Esophagus muscularis mucosa (tissue), 4 donors: ENCODE measurements around the gene ARHGAP21. TPM values are rescaled to one million over a fixed set of nuclear protein-coding genes. Genes with fewer than 3 reads are reported as not detected.
A peak's percentile ranks its signal among the peaks of the same experiment; 100 is the strongest.

Experiments
- DNase-seq: peaks from one replicate; pipeline ENCODE4 v3.0.0-alpha.2; 2017; ENCODE audit errors: extremely low spot score
- H3K27ac ChIP-seq, 4 donors: fragments of 200-600 bp; sonication (generic); replicated peaks in 1 of 4; 1 replicate in 3 of 4; 2 replicates in 1 of 4; pipeline ENCODE4 v1.5.1; 2016 to 2019; ENCODE audit warnings: mild to moderate bottlenecking in 1 of 4
- H3K27me3 ChIP-seq, 4 donors: fragments of 200-600 bp; sonication (generic); one replicate each; pipeline versions ENCODE4 v1.5.1 to v1.6.0; 2016 to 2019
- H3K36me3 ChIP-seq, 4 donors: fragments of 200-600 bp; sonication (generic); one replicate each; pipeline ENCODE4 v1.5.1; 2016 to 2019
- H3K4me1 ChIP-seq, 4 donors: fragments of 200-600 bp; sonication (generic); one replicate each; pipeline ENCODE4 v1.5.1; 2016 to 2019
- H3K4me3 ChIP-seq, 4 donors: fragments of 200-600 bp; sonication (generic); 1 replicate in 2 of 4; 2 replicates in 2 of 4; pipeline ENCODE4 v1.5.1; 2016 to 2019; ENCODE audit warnings: mild to moderate bottlenecking in 4 of 4, moderate library complexity in 1 of 4
- H3K9me3 ChIP-seq, 4 donors: fragments of 200-600 bp; sonication (generic); 1 replicate in 3 of 4; 2 replicates in 1 of 4; pipeline ENCODE4 v1.5.1; 2016 to 2019
- EP300 ChIP-seq: sonication (generic); formaldehyde crosslinking; IDR thresholded peaks from one replicate; pipeline ENCODE4 v1.6.1; 2017; ENCODE audit warnings: antibody characterized with exemption
- POLR2A ChIP-seq: fragments of 450-650 bp; IDR thresholded peaks from one replicate; pipeline ENCODE4 v1.6.1; 2017; ENCODE audit warnings: antibody characterized with exemption, moderate library complexity, mild to moderate bottlenecking, low read depth
- POLR2AphosphoS5 ChIP-seq, 2 donors: sonication (generic); formaldehyde crosslinking; IDR thresholded peaks; one replicate each; pipeline ENCODE4 v1.6.1; 2017; ENCODE audit warnings: antibody characterized with exemption in 2 of 2
- WGBS: methylation state at CpG from one replicate; pipeline ENCODE4 v1.1.5; 2018; 5-methylcytosine and 5-hydroxymethylcytosine counted together
- intact Hi-C: fragments of 100-400 bp; cut with DNase I; formaldehyde crosslinking; loops from one replicate; pipeline ENCODE4 v1.15.1; 2023
- total RNA-seq, 4 donors: library from RNA; depleted of rRNA; stranded (reverse); fragments of >200 nt; gene quantifications; one replicate each; pipeline versions ENCODE4 v1.1.0 to v1.2.1, GENCODE V29; 2016
- TF ChIP-seq, protein P1 (sequence below), 3 experiments: fragments of 200-600 bp in 2 of 3; fragments of 450-650 bp in 1 of 3; sonication (generic) in 2 of 3; IDR thresholded peaks; one replicate each; pipeline ENCODE4 v1.5.1; 2017 to 2019; ENCODE audit warnings: antibody characterized with exemption in 3 of 3, mild to moderate bottlenecking in 2 of 3, moderate library complexity in 1 of 3

Gene ARHGAP21
- total RNA-seq, 4 donors from 2014 or later: 52.7 to 65.7 (median 61.1) TPM

DNA sequence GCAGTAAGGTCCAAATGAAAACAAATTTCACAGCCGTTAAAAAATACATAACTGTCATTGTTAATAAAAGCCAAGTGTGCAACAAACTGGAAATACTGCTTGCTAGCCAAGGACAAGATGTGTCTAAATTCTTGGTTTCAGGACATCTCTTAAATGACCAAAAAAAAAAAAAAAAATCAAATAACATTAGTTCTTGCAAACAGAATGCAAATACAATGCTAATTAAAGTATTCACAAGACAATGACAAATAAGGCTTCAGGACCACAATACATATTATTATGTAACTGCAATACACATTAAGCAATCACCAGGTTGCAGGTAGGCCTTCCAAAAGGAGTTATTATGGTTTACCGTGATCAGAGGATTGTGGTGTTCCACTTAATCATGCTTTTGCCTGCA is 3.6 kb downstream of the ARHGAP21 start:
- WGBS: 28% methylated on average over 2 of the region's 2 CpGs
- Histone ChIP-seq H3K4me1 (peaks cover 53 to 72% (median 68%) of the 10 kb centered on the region in 4 donors), H3K9me3 (no peaks in the 10 kb centered on the region), H3K4me3 (peak overlapping the region; percentile 64 to 91 (median 86)), H3K27ac (no peak overlapping the region), H3K27me3 (no peaks in the 10 kb centered on the region), H3K36me3 (peaks cover 0 to 6% (median 0%) of the 10 kb centered on the region in 4 donors)
- peak; percentile 5 for DNase-seq
- intact Hi-C loops: loop anchor here (5.0 kb wide), 4 partner anchors 78 to 362 kb away; partner anchors contain the start of genes ENKUR, PRTFDC1 and THNSL1
- TF ChIP-seq POLR2A: no peak
- TF ChIP-seq, protein P1, sequence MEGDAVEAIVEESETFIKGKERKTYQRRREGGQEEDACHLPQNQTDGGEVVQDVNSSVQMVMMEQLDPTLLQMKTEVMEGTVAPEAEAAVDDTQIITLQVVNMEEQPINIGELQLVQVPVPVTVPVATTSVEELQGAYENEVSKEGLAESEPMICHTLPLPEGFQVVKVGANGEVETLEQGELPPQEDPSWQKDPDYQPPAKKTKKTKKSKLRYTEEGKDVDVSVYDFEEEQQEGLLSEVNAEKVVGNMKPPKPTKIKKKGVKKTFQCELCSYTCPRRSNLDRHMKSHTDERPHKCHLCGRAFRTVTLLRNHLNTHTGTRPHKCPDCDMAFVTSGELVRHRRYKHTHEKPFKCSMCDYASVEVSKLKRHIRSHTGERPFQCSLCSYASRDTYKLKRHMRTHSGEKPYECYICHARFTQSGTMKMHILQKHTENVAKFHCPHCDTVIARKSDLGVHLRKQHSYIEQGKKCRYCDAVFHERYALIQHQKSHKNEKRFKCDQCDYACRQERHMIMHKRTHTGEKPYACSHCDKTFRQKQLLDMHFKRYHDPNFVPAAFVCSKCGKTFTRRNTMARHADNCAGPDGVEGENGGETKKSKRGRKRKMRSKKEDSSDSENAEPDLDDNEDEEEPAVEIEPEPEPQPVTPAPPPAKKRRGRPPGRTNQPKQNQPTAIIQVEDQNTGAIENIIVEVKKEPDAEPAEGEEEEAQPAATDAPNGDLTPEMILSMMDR (IDR thresholded peaks at IDR 0.05): no peak

- Histone ChIP-seq H3K4me1 (peaks cover 62 to 79% (median 76%) of the 10 kb centered on the region in 4 donors), H3K4me3 (no peak overlapping the region), H3K9me3 (no peaks in the 10 kb centered on the region), H3K27me3 (no peaks in the 10 kb centered on the region), H3K27ac (no peak overlapping the region), H3K36me3 (peaks cover 0 to 6% (median 0%) of the 10 kb centered on the region in 4 donors)
- DNase-seq: peak; percentile 79
- intact Hi-C loops: no loop called here
- TF ChIP-seq POLR2A (no peak), POLR2AphosphoS5 (IDR thresholded peaks at IDR 0.05) (no peak)
- TF ChIP-seq, protein P1 (IDR thresholded peaks at IDR 0.05): no peak
- WGBS: 82% methylated on average over 10 of the region's 10 CpGs
Observed at GRCh38 chr10:24718031-24718855, 5.4 kb downstream of the ARHGAP21 start.

- peaks cover 63 to 89% (median 81%) of the 10 kb centered on the region in 4 donors for H3K4me1 ChIP-seq
- TF ChIP-seq POLR2A: no peak
- TF ChIP-seq, protein P1 (IDR thresholded peaks at IDR 0.05): no peak
- TF ChIP-seq POLR2AphosphoS5 (IDR thresholded peaks at IDR 0.05): no peak
- TF ChIP-seq EP300: no peak
Observed at GRCh38 chr10:24716295-24716694, 7.4 kb downstream of the ARHGAP21 start.

DNA sequence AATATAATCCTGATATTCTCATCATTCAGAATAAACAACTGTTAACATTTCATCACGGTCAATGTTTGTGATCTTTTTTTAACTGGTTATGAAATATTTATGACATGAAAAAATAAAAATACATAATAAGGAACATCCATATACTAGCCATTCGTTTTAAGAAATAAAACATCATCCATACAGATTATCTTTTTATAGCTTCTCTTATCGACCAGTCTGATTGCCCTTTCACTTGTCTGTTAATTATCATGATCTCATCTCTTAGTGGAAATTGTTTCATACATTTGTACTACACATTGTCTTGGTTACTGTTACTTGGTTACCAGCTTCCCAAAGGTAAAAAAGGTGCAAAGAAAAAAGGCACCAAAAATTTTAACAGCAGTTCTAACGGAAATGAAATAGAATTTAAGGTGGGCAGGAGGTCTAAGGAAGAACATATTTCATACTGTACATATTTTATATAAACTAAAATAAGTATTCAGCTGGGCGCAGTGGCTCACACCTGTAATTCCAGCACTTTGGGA is 8.4 kb downstream of the ARHGAP21 start:
- TF ChIP-seq POLR2AphosphoS5 (IDR thresholded peaks at IDR 0.05): no peak
- TF ChIP-seq EP300: no peak
- no peak for TF ChIP-seq POLR2A
- TF ChIP-seq, protein P1 (IDR thresholded peaks at IDR 0.05): no peak
- H3K27me3 ChIP-seq: no peaks in the 10 kb centered on the region
- intact Hi-C loops: no loop called here
- 66% methylated on average over 5 of the region's 5 CpGs for WGBS
- peaks cover 55 to 89% (median 78%) of the 10 kb centered on the region in 4 donors for H3K4me1 ChIP-seq
- no peak overlapping the region for H3K27ac ChIP-seq
- H3K9me3 ChIP-seq: no peaks in the 10 kb centered on the region
- DNase-seq: no peak
- H3K4me3 ChIP-seq: no peak overlapping the region
- H3K36me3 ChIP-seq: no peaks in the 10 kb centered on the region

More at GRCh38 chr10:24716295-24716694, 7.4 kb downstream of the ARHGAP21 start:
- Histone ChIP-seq H3K27ac (no peak overlapping the region), H3K36me3 (peaks cover 0 to under 1% (median 0%) of the 10 kb centered on the region in 4 donors), H3K9me3 (no peaks in the 10 kb centered on the region), H3K4me3 (no peak overlapping the region), H3K27me3 (no peaks in the 10 kb centered on the region)
- WGBS: 46% methylated on average over 5 of the region's 5 CpGs
- intact Hi-C loops: no loop called here
- DNase-seq: peak; percentile 83
